Neural cell (in vitro differentiated cells): ENCODE measurements around the gene STK40. TPM values are rescaled to one million over a fixed set of nuclear protein-coding genes. Genes with fewer than 3 reads are reported as not detected.

Source experiments
- H2AFZ ChIP-seq: fragments of 200-600, 300-800 bp; sonication (generic), shearing (Covaris generic); 2 replicates; pipeline ENCODE4 v1.6.0; 2014; ENCODE audit warnings: low read depth, mild to moderate bottlenecking, antibody characterized with exemption, low read length, moderate library complexity
- H3F3A ChIP-seq: fragments of 200-600 bp; shearing (Covaris generic); 2 replicates; pipeline ENCODE4 v1.6.1; 2016; ENCODE audit warnings: mild to moderate bottlenecking, moderate library complexity, mixed read lengths, antibody characterized with exemption, low read length; ENCODE audit not compliant: insufficient read depth, poor library complexity, severe bottlenecking
- H3K27ac ChIP-seq: fragments of 200-600, 300-800 bp; sonication (generic), shearing (Covaris generic); 2 replicates; pipeline ENCODE4 v1.5.1; 2014; ENCODE audit warnings: mild to moderate bottlenecking, low read length, moderate library complexity
- H3K27me3 ChIP-seq: fragments of 300-800, 200-600 bp; sonication (generic), shearing (Covaris generic); 2 replicates; pipeline ENCODE4 v1.6.0; 2014; ENCODE audit warnings: mild to moderate bottlenecking, low read depth, low read length, moderate library complexity; ENCODE audit not compliant: insufficient read depth
- H3K36me3 ChIP-seq: fragments of 300-800, 200-600 bp; sonication (generic), shearing (Covaris generic); 2 replicates; pipeline ENCODE4 v1.5.1; 2014; ENCODE audit warnings: mild to moderate bottlenecking, antibody characterized with exemption, low read length, moderate library complexity; ENCODE audit not compliant: insufficient read depth
- H3K4me2 ChIP-seq: fragments of 300-800, 200-600 bp; sonication (generic), shearing (Covaris generic); 2 replicates; pipeline ENCODE4 v1.6.0; 2014; ENCODE audit warnings: mild to moderate bottlenecking, low read length
- H3K4me3 ChIP-seq: fragments of 300-800, 200-600 bp; sonication (generic), shearing (Covaris generic); 2 replicates; pipeline ENCODE4 v1.5.1; 2014; ENCODE audit warnings: mild to moderate bottlenecking, low read length, moderate library complexity
- H3K79me2 ChIP-seq: fragments of 200-600 bp; shearing (Covaris generic); replicated peaks from 2 replicates; pipeline ENCODE4 v1.6.0; 2014; ENCODE audit warnings: mild to moderate bottlenecking, low read length, moderate library complexity; ENCODE audit not compliant: insufficient read depth
- H3K9ac ChIP-seq: fragments of 300-800, 200-600 bp; sonication (generic), shearing (Covaris generic); 2 replicates; pipeline ENCODE4 v1.6.1; 2016; ENCODE audit warnings: mild to moderate bottlenecking, low read length, mixed read lengths
- H3K9me2 ChIP-seq: fragments of 200-600 bp; shearing (Covaris generic); 2 replicates; pipeline ENCODE4 v1.6.1; 2016; ENCODE audit warnings: mild to moderate bottlenecking, low read length, mixed read lengths; ENCODE audit not compliant: insufficient read depth
- H3K9me3 ChIP-seq: fragments of 200-600, 300-800 bp; sonication (generic), shearing (Covaris generic); 2 replicates; pipeline ENCODE4 v1.6.1; 2016; ENCODE audit warnings: mild to moderate bottlenecking, mixed run types, low read length, moderate library complexity, mixed read lengths
- H4K20me1 ChIP-seq: fragments of 200-600 bp; shearing (Covaris generic); 2 replicates; pipeline ENCODE4 v1.6.1; 2016; ENCODE audit warnings: mild to moderate bottlenecking, mixed run types; ENCODE audit not compliant: insufficient read depth
- CTCF ChIP-seq: fragments of 450-650 bp; IDR thresholded peaks from 2 replicates; pipeline ENCODE4 v1.5.1; 2014; ENCODE audit warnings: antibody characterized with exemption, mild to moderate bottlenecking, moderate library complexity; ENCODE audit not compliant: poor library complexity, severe bottlenecking
- EP300 ChIP-seq: fragments of 450-650 bp; conservative IDR thresholded peaks from 2 replicates; pipeline ENCODE4 v1.6.1; 2014; ENCODE audit warnings: antibody characterized with exemption, mild to moderate bottlenecking, moderate library complexity; ENCODE audit not compliant: poor library complexity, severe bottlenecking
- EZH2 ChIP-seq: fragments of 200-600, 300-800 bp; shearing (Covaris generic), sonication (generic); IDR thresholded peaks from 2 replicates; pipeline ENCODE4 v1.6.1; 2014; ENCODE audit warnings: antibody characterized with exemption, low read length, borderline replicate concordance, mild to moderate bottlenecking; ENCODE audit not compliant: insufficient read depth, poor library complexity, severe bottlenecking
- MXI1 ChIP-seq: fragments of 450-650 bp; conservative IDR thresholded peaks from 2 replicates; pipeline ENCODE4 v1.6.1; 2014; ENCODE audit warnings: antibody characterized with exemption, mild to moderate bottlenecking; ENCODE audit not compliant: poor library complexity, severe bottlenecking
- POLR2AphosphoS5 ChIP-seq: IDR thresholded peaks from 2 replicates; pipeline ENCODE4 v1.6.1; 2012
- RAD21 ChIP-seq: fragments of 450-650 bp; conservative IDR thresholded peaks from 2 replicates; pipeline ENCODE4 v1.6.1; 2014; ENCODE audit warnings: antibody characterized with exemption, mild to moderate bottlenecking, moderate library complexity
- REST ChIP-seq: IDR thresholded peaks from 2 replicates; pipeline ENCODE4 v1.6.1; 2012; ENCODE audit warnings: borderline replicate concordance
- SMC3 ChIP-seq: fragments of 450-650 bp; conservative IDR thresholded peaks from 2 replicates; pipeline ENCODE4 v1.6.1; 2014; ENCODE audit warnings: antibody characterized with exemption, mild to moderate bottlenecking, moderate library complexity; ENCODE audit not compliant: poor library complexity
- TAF1 ChIP-seq: IDR thresholded peaks from 2 replicates; pipeline ENCODE4 v1.6.1; 2012; ENCODE audit warnings: low read depth
- polyA plus RNA-seq: library from polyadenylated mRNA; depleted of rRNA; stranded (reverse); fragments of >200 nt; gene quantifications from 2 replicates; pipeline ENCODE4 v1.2.3, GENCODE V29; 2014

Gene STK40
- polyA plus RNA-seq, 1 donor from 2014 or later: 8.4 TPM

DNA sequence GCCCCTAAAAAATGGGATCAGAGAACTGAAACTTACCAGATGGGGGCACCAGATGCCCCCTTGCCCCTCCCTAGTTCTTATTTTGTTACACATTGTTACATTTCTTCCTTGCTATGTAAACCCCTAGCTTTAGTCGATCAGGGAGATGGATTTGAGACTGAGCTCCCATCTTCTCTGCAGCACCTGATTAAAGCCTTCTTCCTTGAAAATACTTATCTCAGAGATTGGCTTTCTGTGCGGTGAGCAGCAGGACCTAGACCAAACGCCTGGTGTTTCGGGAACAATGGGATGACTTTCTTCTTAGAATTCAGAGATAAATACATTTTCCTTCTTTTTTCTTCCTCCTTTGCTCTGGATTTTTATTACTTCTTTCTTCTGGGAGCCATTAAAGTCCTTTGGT, 28.7 kb upstream of the STK40 start:
- Histone ChIP-seq H3K4me3 (no peak overlapping the region), H4K20me1 (no peaks in the 10 kb centered on the region), H3K36me3 (no peaks in the 10 kb centered on the region), H3K9me2 (no peaks in the 10 kb centered on the region), H3K4me2 (no peak overlapping the region), H3K27ac (no peak overlapping the region), H3K9ac (no peak overlapping the region), H3F3A (no peaks in the 10 kb centered on the region), H3K79me2 (no peaks in the 10 kb centered on the region), H3K27me3 (no peaks in the 10 kb centered on the region), H2AFZ (no peak overlapping the region), H3K9me3 (no peaks in the 10 kb centered on the region)
- no peak for TF ChIP-seq MXI1

DNA sequence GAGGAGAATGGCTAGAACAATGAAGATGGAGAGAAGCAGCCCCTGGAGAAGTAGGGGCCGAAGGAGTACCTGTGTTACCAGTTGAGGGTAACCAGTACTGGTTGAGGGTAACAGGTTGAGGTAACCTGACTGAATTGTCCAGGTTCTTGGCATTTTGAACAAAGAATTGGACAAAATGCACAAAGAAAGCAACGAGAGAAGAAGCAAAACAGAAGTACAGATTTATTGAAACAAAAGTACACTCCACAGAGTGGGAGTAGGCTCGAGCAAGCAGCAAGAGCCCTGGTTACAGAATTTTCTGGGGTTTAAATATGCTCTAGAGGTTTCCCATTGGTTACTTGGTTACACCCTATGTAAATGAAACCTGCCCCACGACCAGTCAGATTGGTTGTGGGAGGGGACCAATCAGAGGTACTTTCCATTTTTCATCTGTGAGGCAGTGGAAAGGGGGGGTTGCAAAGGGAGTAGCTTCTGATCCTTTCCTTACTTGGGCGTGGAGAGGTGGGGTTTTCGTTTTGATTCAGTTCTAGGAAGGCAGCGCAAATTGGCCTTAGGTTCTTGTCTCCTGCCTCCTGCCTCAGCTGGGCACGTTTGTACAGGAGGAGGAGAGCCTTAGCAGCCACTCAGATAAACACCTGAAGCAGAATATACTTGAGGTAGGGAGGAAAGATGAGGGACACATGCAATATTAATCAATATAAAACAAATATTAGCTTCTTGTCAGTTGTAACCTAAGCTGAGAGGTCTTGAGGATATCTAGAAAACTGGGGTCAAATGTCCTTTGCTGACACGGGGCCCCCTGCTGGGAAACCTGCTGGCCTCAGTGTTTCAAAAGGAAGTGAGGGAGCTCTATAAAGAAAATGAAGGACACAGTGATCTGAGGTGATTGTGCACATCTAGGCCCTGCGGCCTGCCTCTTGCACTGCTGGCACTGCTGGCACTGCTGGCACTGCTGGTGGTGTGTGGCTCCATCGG, 26.2 kb upstream of the STK40 start:
- no peaks in the 10 kb centered on the region for H3K9me2 ChIP-seq
- H3K9ac ChIP-seq: no peak overlapping the region
- H3K27ac ChIP-seq: no peak overlapping the region
- no peak for TF ChIP-seq TAF1
- TF ChIP-seq SMC3: no peak
- no peak for TF ChIP-seq RAD21
- TF ChIP-seq EP300: no peak
- no peak for TF ChIP-seq POLR2AphosphoS5
- no peak for TF ChIP-seq EZH2
- no peak for TF ChIP-seq REST
- no peak overlapping the region for H3K4me3 ChIP-seq
- no peak overlapping the region for H2AFZ ChIP-seq
- H3K9me3 ChIP-seq: no peaks in the 10 kb centered on the region
- H3F3A ChIP-seq: no peaks in the 10 kb centered on the region
- H3K36me3 ChIP-seq: no peaks in the 10 kb centered on the region
- no peaks in the 10 kb centered on the region for H3K27me3 ChIP-seq
- no peaks in the 10 kb centered on the region for H3K79me2 ChIP-seq
- no peaks in the 10 kb centered on the region for H4K20me1 ChIP-seq
- H3K4me2 ChIP-seq: no peak overlapping the region

- Histone ChIP-seq H3K36me3 (no peaks in the 10 kb centered on the region), H3K9me2 (no peaks in the 10 kb centered on the region), H3K9me3 (no peaks in the 10 kb centered on the region), H3K27me3 (no peaks in the 10 kb centered on the region), H3K27ac (no peak overlapping the region), H3K9ac (no peak overlapping the region), H3F3A (no peaks in the 10 kb centered on the region), H3K4me2 (no peak overlapping the region), H2AFZ (no peak overlapping the region), H3K4me3 (no peak overlapping the region), H3K79me2 (no peaks in the 10 kb centered on the region), H4K20me1 (no peaks in the 10 kb centered on the region)
- TF ChIP-seq CTCF: no peak
- TF ChIP-seq MXI1: no peak
- TF ChIP-seq EP300: no peak
- no peak for TF ChIP-seq EZH2
- no peak for TF ChIP-seq TAF1
- no peak for TF ChIP-seq RAD21
- no peak for TF ChIP-seq SMC3
- TF ChIP-seq REST: no peak
- TF ChIP-seq POLR2AphosphoS5: no peak
Measured at GRCh38 chr1:36408479-36408878, 22.8 kb upstream of the STK40 start.
